Trophoblast cell (in vitro differentiated cells and primary cell): Measurements from ENCODE around the gene WASF3.

Experiments
- DNase-seq, 2 donors: peaks; one replicate each; pipeline ENCODE4 v3.0.0-alpha.2; 2016
- H2AFZ ChIP-seq: 2 replicates; pipeline ENCODE4 v1.6.1; 2013; ENCODE audit warnings: low read length, moderate library complexity, mild to moderate bottlenecking; ENCODE audit not compliant: insufficient read depth, poor library complexity
- H2AK5ac ChIP-seq: 2 replicates; pipeline ENCODE4 v1.6.1; 2013; ENCODE audit warnings: mild to moderate bottlenecking, low read length
- H2BK120ac ChIP-seq: 2 replicates; pipeline ENCODE4 v1.6.1; 2013; ENCODE audit warnings: low read length, mild to moderate bottlenecking, moderate library complexity; ENCODE audit not compliant: insufficient read depth, poor library complexity
- H2BK12ac ChIP-seq: 2 replicates; pipeline ENCODE4 v1.6.1; 2013; ENCODE audit warnings: mild to moderate bottlenecking, low read length, moderate library complexity
- H2BK5ac ChIP-seq: 2 replicates; pipeline ENCODE4 v1.6.1; 2013; ENCODE audit warnings: low read length, low read depth, moderate library complexity, mild to moderate bottlenecking; ENCODE audit not compliant: poor library complexity
- H3K14ac ChIP-seq: 2 replicates; pipeline ENCODE4 v1.6.1; 2013; ENCODE audit warnings: mild to moderate bottlenecking, low read length
- H3K18ac ChIP-seq: 2 replicates; pipeline ENCODE4 v1.6.1; 2013; ENCODE audit warnings: mild to moderate bottlenecking, low read length
- H3K23ac ChIP-seq: 2 replicates; pipeline ENCODE4 v1.6.1; 2013; ENCODE audit warnings: low read length
- H3K27ac ChIP-seq: 2 replicates; pipeline ENCODE4 v1.5.1; 2013; ENCODE audit warnings: low read depth, mild to moderate bottlenecking, inconsistent platforms, low read length, moderate library complexity
- H3K27me3 ChIP-seq: 2 replicates; pipeline ENCODE4 v1.6.1; 2013; ENCODE audit warnings: inconsistent platforms, mild to moderate bottlenecking, low read length, moderate library complexity; ENCODE audit not compliant: insufficient read depth
- H3K36me3 ChIP-seq, 2 experiments: 1 replicate in 1 of 2; 2 replicates in 1 of 2; pipeline ENCODE4 v1.6.1; 2013; ENCODE audit warnings: low read length in 2 of 2, mild to moderate bottlenecking in 2 of 2, moderate library complexity in 1 of 2; ENCODE audit not compliant: insufficient read depth in 2 of 2, control insufficient read depth in 1 of 2
- H3K4ac ChIP-seq: 2 replicates; pipeline ENCODE4 v1.6.1; 2013; ENCODE audit warnings: low read depth, mild to moderate bottlenecking, low read length, moderate library complexity
- H3K4me1 ChIP-seq, 2 experiments: 1 replicate in 1 of 2; 2 replicates in 1 of 2; pipeline ENCODE4 v1.6.1; 2013; ENCODE audit warnings: low read length in 2 of 2, mild to moderate bottlenecking in 2 of 2, moderate library complexity in 1 of 2; ENCODE audit not compliant: insufficient read depth in 2 of 2, control insufficient read depth in 1 of 2
- H3K4me2 ChIP-seq: 2 replicates; pipeline ENCODE4 v1.6.1; 2013; ENCODE audit warnings: inconsistent platforms, mild to moderate bottlenecking, low read length, moderate library complexity
- H3K4me3 ChIP-seq: 2 replicates; pipeline ENCODE4 v1.5.1; 2013; ENCODE audit warnings: mild to moderate bottlenecking, low read depth, low read length, inconsistent platforms
- H3K79me1 ChIP-seq: one replicate; pipeline ENCODE4 v1.6.1; 2013; ENCODE audit warnings: low read length
- H3K79me2 ChIP-seq: 2 replicates; pipeline ENCODE4 v1.6.1; 2013; ENCODE audit warnings: low read length, mild to moderate bottlenecking; ENCODE audit not compliant: control insufficient read depth, insufficient read depth, poor library complexity
- H3K9ac ChIP-seq: 2 replicates; pipeline ENCODE4 v1.6.1; 2013; ENCODE audit warnings: mild to moderate bottlenecking, low read length
- H3K9me3 ChIP-seq: 2 replicates; pipeline ENCODE4 v1.6.1; 2013; ENCODE audit warnings: low read depth, mild to moderate bottlenecking, control low read depth, inconsistent platforms, low read length; ENCODE audit not compliant: insufficient read depth
- H4K12ac ChIP-seq: 2 replicates; pipeline ENCODE4 v1.6.1; 2013; ENCODE audit warnings: low read depth, mild to moderate bottlenecking, low read length, moderate library complexity
- H4K8ac ChIP-seq: 2 replicates; pipeline ENCODE4 v1.6.1; 2013; ENCODE audit warnings: low read depth, mild to moderate bottlenecking, low read length, moderate library complexity
- H4K91ac ChIP-seq: one replicate; pipeline ENCODE4 v1.6.1; 2013; ENCODE audit warnings: low read depth, mild to moderate bottlenecking, low read length, moderate library complexity
- WGBS: extraction: QIAGEN DNeasy Blood & Tissue Kit; methylation state at CpG from one replicate; pipeline ENCODE4 v1.1.7; 2013; ENCODE audit warnings: missing lambda C conversion rate; ENCODE audit not compliant: insufficient read length, insufficient coverage; ENCODE audit errors: extremely low coverage; 5-methylcytosine and 5-hydroxymethylcytosine counted together

The WASF3 gene

DNA sequence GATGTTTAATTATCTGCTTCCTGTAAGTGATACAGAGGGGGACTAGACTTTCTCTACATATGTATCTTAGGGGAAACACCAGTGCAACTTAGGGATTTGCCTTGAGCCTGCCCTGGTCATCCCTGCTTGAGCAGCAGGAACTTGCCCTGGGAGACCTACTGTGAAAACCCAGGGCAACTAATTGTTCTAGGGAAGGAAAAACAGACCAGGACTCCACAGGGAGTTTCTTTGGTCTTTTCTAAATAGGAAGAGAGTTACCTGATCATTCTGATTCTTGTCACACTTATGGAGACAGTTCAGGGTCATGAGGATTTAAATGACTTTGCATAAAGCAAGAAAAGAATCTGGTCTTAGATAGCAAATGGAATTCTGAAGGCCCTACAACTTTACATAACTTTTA lies 89.1 kb downstream of the WASF3 start:
- no peak overlapping the region for H3K4me3 ChIP-seq
- H3K18ac ChIP-seq, result no peak overlapping the region
- H4K91ac ChIP-seq, result no peak overlapping the region
- H3K14ac ChIP-seq, result no peak overlapping the region
- no peak overlapping the region for H3K27ac ChIP-seq
- no peak for DNase-seq
- no peak overlapping the region for H2AFZ ChIP-seq
- no peak overlapping the region for H2BK120ac ChIP-seq
- no peak overlapping the region for H4K12ac ChIP-seq
- H3K4me1 ChIP-seq, result no peaks in the 10 kb centered on the region
- H4K8ac ChIP-seq, result no peak overlapping the region
- H3K4me2 ChIP-seq, result no peak overlapping the region
- no peaks in the 10 kb centered on the region for H3K36me3 ChIP-seq
- H3K79me2 ChIP-seq, result no peaks in the 10 kb centered on the region
- no peak overlapping the region for H3K23ac ChIP-seq
- peaks cover 3% of the 10 kb centered on the region for H3K9me3 ChIP-seq
- H2BK12ac ChIP-seq, result no peak overlapping the region
- H3K27me3 ChIP-seq, result no peaks in the 10 kb centered on the region
- no peaks in the 10 kb centered on the region for H3K79me1 ChIP-seq
- no peak overlapping the region for H2BK5ac ChIP-seq
- H3K4ac ChIP-seq, result no peak overlapping the region
- no peak overlapping the region for H2AK5ac ChIP-seq
- H3K9ac ChIP-seq, result no peak overlapping the region

DNA sequence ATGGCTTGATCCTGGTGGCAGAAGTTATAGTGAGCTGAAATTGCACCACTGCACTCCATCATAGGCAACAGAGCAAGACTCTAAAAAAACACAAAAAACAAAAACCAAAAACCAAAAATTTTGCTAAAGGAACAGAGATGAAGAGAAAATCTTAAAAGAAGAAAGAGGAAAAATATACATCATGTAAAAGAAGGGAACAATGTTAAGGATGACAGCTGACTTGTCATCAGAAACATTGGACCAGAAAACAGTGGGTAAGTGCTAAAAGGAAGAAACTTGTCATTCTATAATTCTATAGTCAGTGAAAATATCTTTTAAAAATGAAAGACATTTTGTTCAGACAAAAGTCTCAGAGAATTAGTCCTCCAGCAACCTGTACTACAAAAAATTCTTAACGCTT lies 93.8 kb downstream of the WASF3 start:
- H3K79me2 ChIP-seq, result no peaks in the 10 kb centered on the region
- no peak overlapping the region for H3K23ac ChIP-seq
- no peaks in the 10 kb centered on the region for H3K36me3 ChIP-seq
- WGBS, result no CpG with 5 or more reads among the region's 1 CpG
- H3K4me2 ChIP-seq, result no peak overlapping the region
- H4K91ac ChIP-seq, result no peak overlapping the region
- no peak overlapping the region for H3K4ac ChIP-seq
- peaks cover 3% of the 10 kb centered on the region for H3K9me3 ChIP-seq
- no peaks in the 10 kb centered on the region for H3K27me3 ChIP-seq
- no peak overlapping the region for H4K12ac ChIP-seq
- no peak overlapping the region for H2BK5ac ChIP-seq
- no peak overlapping the region for H3K4me3 ChIP-seq
- no peak overlapping the region for H2BK120ac ChIP-seq
- no peak for DNase-seq
- no peak overlapping the region for H2AFZ ChIP-seq
- H3K79me1 ChIP-seq, result no peaks in the 10 kb centered on the region
- no peak overlapping the region for H3K9ac ChIP-seq
- no peak overlapping the region for H2AK5ac ChIP-seq
- no peak overlapping the region for H2BK12ac ChIP-seq
- H3K14ac ChIP-seq, result no peak overlapping the region
- no peaks in the 10 kb centered on the region for H3K4me1 ChIP-seq
- no peak overlapping the region for H3K18ac ChIP-seq
- no peak overlapping the region for H4K8ac ChIP-seq
- no peak overlapping the region for H3K27ac ChIP-seq

DNA sequence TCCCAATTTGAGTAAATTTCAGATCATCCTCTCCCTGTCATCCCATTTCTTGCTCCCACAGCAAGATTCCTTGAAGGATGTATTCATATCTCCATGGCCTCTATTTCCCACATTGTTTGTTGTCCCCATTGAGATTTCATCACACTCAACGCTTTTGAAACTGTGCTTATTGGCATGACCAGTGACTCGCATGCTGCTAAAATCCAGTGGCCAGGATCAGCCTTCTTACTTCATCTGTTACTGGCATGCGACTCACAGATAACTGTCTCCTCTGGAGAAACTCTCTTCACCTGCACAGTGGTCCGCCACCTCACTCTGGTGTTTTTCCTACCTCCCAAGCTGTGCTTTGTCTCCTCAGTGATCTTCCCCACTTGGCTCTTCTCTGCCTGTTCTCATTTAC lies 95.8 kb downstream of the WASF3 start:
- Histone ChIP-seq H3K23ac (no peak overlapping the region), H2BK5ac (no peak overlapping the region), H3K4ac (no peak overlapping the region), H2AK5ac (no peak overlapping the region), H3K9ac (no peak overlapping the region), H4K12ac (no peak overlapping the region), H3K27ac (no peak overlapping the region), H2AFZ (no peak overlapping the region), H4K91ac (no peak overlapping the region), H2BK12ac (no peak overlapping the region), H3K36me3 (no peaks in the 10 kb centered on the region), H3K14ac (no peak overlapping the region), H3K4me2 (no peak overlapping the region), H2BK120ac (no peak overlapping the region), H3K4me1 (no peaks in the 10 kb centered on the region), H3K18ac (no peak overlapping the region), H4K8ac (no peak overlapping the region), H3K9me3 (peaks cover 3% of the 10 kb centered on the region), H3K79me1 (no peaks in the 10 kb centered on the region), H3K79me2 (no peaks in the 10 kb centered on the region), H3K27me3 (no peaks in the 10 kb centered on the region), H3K4me3 (no peak overlapping the region)
- WGBS, result no CpG with 5 or more reads among the region's 4 CpGs
- DNase-seq, result no peak

DNA sequence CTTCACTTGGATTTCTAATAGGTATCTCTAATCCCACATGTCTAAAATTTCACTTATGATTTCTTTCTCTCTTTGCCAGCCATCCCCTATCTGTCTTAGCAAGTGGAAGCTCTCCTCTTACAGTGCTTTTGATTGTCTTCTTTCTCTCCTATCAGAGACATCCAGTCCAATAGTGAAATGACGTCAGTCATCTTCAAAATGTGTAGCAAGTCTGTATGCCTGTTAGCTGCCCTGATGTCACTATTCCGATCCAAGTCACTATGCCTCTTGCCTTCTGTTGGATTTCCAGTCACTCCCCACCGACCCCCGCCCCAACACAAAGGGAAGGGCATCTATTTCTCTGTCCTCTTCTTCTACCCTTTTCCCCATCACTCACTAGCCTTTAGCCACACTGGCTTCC lies 96.4 kb downstream of the WASF3 start:
- H3K4me2 ChIP-seq, result no peak overlapping the region
- no peak overlapping the region for H3K23ac ChIP-seq
- no peak for DNase-seq
- no peak overlapping the region for H2BK120ac ChIP-seq
- no peaks in the 10 kb centered on the region for H3K79me2 ChIP-seq
- H2AK5ac ChIP-seq, result no peak overlapping the region
- no peaks in the 10 kb centered on the region for H3K4me1 ChIP-seq
- H3K4ac ChIP-seq, result no peak overlapping the region
- no peaks in the 10 kb centered on the region for H3K36me3 ChIP-seq
- H3K9ac ChIP-seq, result no peak overlapping the region
- H2BK5ac ChIP-seq, result no peak overlapping the region
- H3K9me3 ChIP-seq, result peaks cover 3% of the 10 kb centered on the region
- no peak overlapping the region for H3K4me3 ChIP-seq
- WGBS, result no CpG with 5 or more reads among the region's 4 CpGs
- H3K27ac ChIP-seq, result no peak overlapping the region
- no peak overlapping the region for H4K8ac ChIP-seq
- no peak overlapping the region for H3K14ac ChIP-seq
- no peak overlapping the region for H2AFZ ChIP-seq
- no peak overlapping the region for H2BK12ac ChIP-seq
- H3K18ac ChIP-seq, result no peak overlapping the region
- H3K79me1 ChIP-seq, result no peaks in the 10 kb centered on the region
- no peak overlapping the region for H4K91ac ChIP-seq
- H3K27me3 ChIP-seq, result no peaks in the 10 kb centered on the region
- H4K12ac ChIP-seq, result no peak overlapping the region

DNA sequence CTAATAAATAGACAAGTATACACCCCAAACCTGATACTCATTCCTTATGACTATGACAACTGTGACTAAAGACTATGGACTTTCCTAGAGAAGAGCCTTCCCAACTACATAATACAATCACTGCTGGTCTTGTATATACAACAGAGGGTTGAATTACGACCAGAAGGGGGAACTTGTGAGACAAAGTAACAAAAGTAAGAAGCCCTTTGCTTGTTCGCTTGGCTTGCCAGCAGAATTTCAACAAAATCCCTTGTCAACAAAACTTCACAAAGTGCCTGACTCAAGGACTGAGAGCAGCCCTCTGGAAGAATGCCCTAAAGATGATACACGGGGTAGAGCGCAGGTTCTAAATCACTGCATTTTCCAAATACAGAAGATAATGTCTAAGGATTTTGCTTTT lies 99.4 kb downstream of the WASF3 start:
- WGBS, result no CpG with 5 or more reads among the region's 4 CpGs
- no peaks in the 10 kb centered on the region for H3K79me2 ChIP-seq

More for the DNA sequence above, 99.4 kb downstream of the WASF3 start:
- H3K36me3 ChIP-seq, result no peaks in the 10 kb centered on the region
- no peak overlapping the region for H3K23ac ChIP-seq
- no peak overlapping the region for H3K9ac ChIP-seq
- H4K12ac ChIP-seq, result no peak overlapping the region
- H4K8ac ChIP-seq, result no peak overlapping the region
- H3K14ac ChIP-seq, result no peak overlapping the region
- no peak overlapping the region for H3K18ac ChIP-seq
- H4K91ac ChIP-seq, result no peak overlapping the region
- H3K4me3 ChIP-seq, result no peak overlapping the region
- H3K4me2 ChIP-seq, result no peak overlapping the region
- peak in 1 of 2 donors; percentile 47 for DNase-seq
- H3K79me1 ChIP-seq, result no peaks in the 10 kb centered on the region
- no peak overlapping the region for H2BK12ac ChIP-seq
- no peak overlapping the region for H2BK120ac ChIP-seq
- no peak overlapping the region for H3K27ac ChIP-seq
- H3K27me3 ChIP-seq, result no peaks in the 10 kb centered on the region
- H3K9me3 ChIP-seq, result no peaks in the 10 kb centered on the region
- no peak overlapping the region for H3K4ac ChIP-seq
- H3K4me1 ChIP-seq, result no peaks in the 10 kb centered on the region
- H2AFZ ChIP-seq, result no peak overlapping the region
- H2BK5ac ChIP-seq, result no peak overlapping the region
- H2AK5ac ChIP-seq, result no peak overlapping the region
